Adrenal gland (tissue), 12 donors: ENCODE measurements around the gene FGF9. TPM values are rescaled to one million over a fixed set of nuclear protein-coding genes. Genes with fewer than 3 reads are reported as not detected.
A peak's percentile ranks its signal among the peaks of the same experiment; 100 is the strongest.

ENCODE experiments used
- DNase-seq, 7 donors: peaks; one replicate each; pipeline ENCODE4 v3.0.0-alpha.2; 2019 to 2020
- H3K27ac ChIP-seq, 5 donors: fragments of 200-600 bp; sonication (generic) in 4 of 5; 1 replicate in 3 of 5; 2 replicates in 2 of 5; pipeline versions ENCODE4 v1.5.1 to v1.8.0; 2016 to 2020; ENCODE audit warnings: mild to moderate bottlenecking in 1 of 5
- H3K27me3 ChIP-seq: fragments of 200-600 bp; 2 replicates; pipeline ENCODE4 v1.8.0; 2021
- H3K36me3 ChIP-seq, 2 donors: fragments of 200-600 bp; replicated peaks in 1 of 2; 1 replicate in 1 of 2; 2 replicates in 1 of 2; pipeline versions ENCODE4 v1.5.1 to v1.8.0; 2018 to 2022
- H3K4me1 ChIP-seq, 2 donors: fragments of 200-600 bp; replicated peaks in 1 of 2; 1 replicate in 1 of 2; 2 replicates in 1 of 2; pipeline versions ENCODE4 v1.5.1 to v1.8.0; 2018 to 2021
- H3K4me3 ChIP-seq, 4 donors: fragments of 200-600 bp; sonication (generic) in 3 of 4; one replicate each; pipeline ENCODE4 v1.5.1; 2016 to 2018
- H3K9me3 ChIP-seq, 3 donors: fragments of 200-600 bp; sonication (generic) in 1 of 3; replicated peaks in 1 of 3; 1 replicate in 2 of 3; 2 replicates in 1 of 3; pipeline versions ENCODE4 v1.5.1 to v1.8.0; 2016 to 2021
- CTCF ChIP-seq, 6 experiments: fragments of 450-650 bp in 4 of 6; fragments of 200-600 bp in 2 of 6; sonication (generic) in 1 of 6; IDR thresholded peaks; 1 replicate in 5 of 6; 2 replicates in 1 of 6; pipeline versions ENCODE4 v1.5.1 to v1.8.0; 2016 to 2021; ENCODE audit warnings: antibody characterized with exemption in 6 of 6, mild to moderate bottlenecking in 2 of 6, moderate library complexity in 1 of 6
- POLR2A ChIP-seq, 2 donors: fragments of 450-650 bp; IDR thresholded peaks; one replicate each; pipeline ENCODE4 v1.6.1; 2017; ENCODE audit warnings: antibody characterized with exemption in 2 of 2, mild to moderate bottlenecking in 2 of 2, moderate library complexity in 1 of 2
- WGBS, 4 donors: extraction: QIAGEN DNeasy Blood & Tissue Kit in 2 of 4; methylation state at CpG; one replicate each; pipeline versions ENCODE4 v1.1.5 to v1.1.7; 2013 to 2017; 5-methylcytosine and 5-hydroxymethylcytosine counted together
- intact Hi-C, 2 donors: fragments of 100-400 bp; cut with DNase I; formaldehyde crosslinking; loops; one replicate each; pipeline versions ENCODE4 v1.14.1 to v1.15.0; 2022 to 2023
- polyA plus RNA-seq, 3 donors: library from polyadenylated mRNA; stranded (reverse); fragments of 200-250 nt in 2 of 3; fragments of 350-450 nt in 1 of 3; fragmentation: Illumina TruSeq in 1 of 3; extraction: RNeasy Lipid Tissue Mini Kit (QIAGEN cat#74804) in 1 of 3; gene quantifications; one replicate each; pipeline ENCODE4 v1.2.3, GENCODE V29; 2013 to 2014
- total RNA-seq, 9 donors: library from RNA; depleted of rRNA in 4 of 9; stranded (reverse); fragments of >200 nt in 4 of 9; fragments of 120-200 nt in 1 of 9; fragmentation: NEBNext Ultra II Directional in 1 of 9; extraction: Animal tissue kit (Norgen Biotek cat#: 25700) in 1 of 9; gene quantifications; one replicate each; pipeline versions ENCODE4 v1.1.0 to v1.2.4, GENCODE V29; 2013 to 2023
- donor health status: healthy with polysubstance abuse.
- donor health status: Bipolar disorder and iron deficiency.
- donor health status: DM: yes; HTN: yes; CAD: no.
- donor health status: DM: no; HTN: no; CAD: no.
- donor health status: DM: no; HTN: no; CAD: no.
- donor health status: DM: yes; HTN: yes; CAD: no.

The FGF9 gene
- total and polyA plus RNA-seq, 12 donors: 1.4 to 20.3 (median 4.2) TPM

- H3K27ac ChIP-seq: peak overlapping the region in 4 of 5 donors; percentile 1 to 55 (median 30)
- H3K9me3 ChIP-seq: no peaks in the 10 kb centered on the region
- TF ChIP-seq CTCF (IDR thresholded peaks at IDR 0.05): no peak
- no peak for TF ChIP-seq POLR2A (IDR thresholded peaks at IDR 0.05)
- H3K4me3 ChIP-seq: peak overlapping the region in 1 of 4 donors; percentile 25
- no peaks in the 10 kb centered on the region for H3K27me3 ChIP-seq
- 14 to 20% (median 18%) methylated on average over 13 to 14 of the region's 14 CpGs for WGBS, 4 donors
- no peaks in the 10 kb centered on the region for H3K36me3 ChIP-seq
- intact Hi-C loops: no loop called here
- peaks cover 7 to 8% of the 10 kb centered on the region in 2 donors for H3K4me1 ChIP-seq
- DNase-seq: peak in 6 of 7 donors; percentile 22 to 57 (median 36)
These were observed 65.0 kb downstream of the FGF9 start for GRCh38 chr13:21735701-21736401.

- intact Hi-C loops: no loop called here
- peaks cover 7 to 8% of the 10 kb centered on the region in 2 donors for H3K4me1 ChIP-seq
These were observed 66.1 kb downstream of the FGF9 start for GRCh38 chr13:21736926-21737325.

GRCh38 chr13:21738630-21739029 is 67.8 kb downstream of the FGF9 start:
- 84 to 95% (median 88%) methylated on average over 5 of the region's 5 CpGs for WGBS, 4 donors
- TF ChIP-seq CTCF (IDR thresholded peaks at IDR 0.05) (no peak), POLR2A (IDR thresholded peaks at IDR 0.05) (no peak)
- no peaks in the 10 kb centered on the region for H3K36me3 ChIP-seq
- no peaks in the 10 kb centered on the region for H3K27me3 ChIP-seq
- peaks cover 7 to 8% of the 10 kb centered on the region in 2 donors for H3K4me1 ChIP-seq
- H3K4me3 ChIP-seq: no peak overlapping the region
- H3K27ac ChIP-seq: no peak overlapping the region
- intact Hi-C loops: no loop called here
- H3K9me3 ChIP-seq: no peaks in the 10 kb centered on the region
- DNase-seq: no peak

More at GRCh38 chr13:21736926-21737325, 66.1 kb downstream of the FGF9 start:
- no peak for DNase-seq
- TF ChIP-seq POLR2A (IDR thresholded peaks at IDR 0.05): no peak
- TF ChIP-seq CTCF (IDR thresholded peaks at IDR 0.05): no peak
- H3K27me3 ChIP-seq: no peaks in the 10 kb centered on the region
- H3K9me3 ChIP-seq: no peaks in the 10 kb centered on the region
- no peak overlapping the region for H3K27ac ChIP-seq
- H3K36me3 ChIP-seq: no peaks in the 10 kb centered on the region
- H3K4me3 ChIP-seq: no peak overlapping the region
- WGBS, 4 donors: 81 to 94% (median 90%) methylated on average over 5 of the region's 5 CpGs

GRCh38 chr13:21739771-21740170 is 68.9 kb downstream of the FGF9 start:
- Histone ChIP-seq H3K27ac (no peak overlapping the region), H3K4me3 (no peak overlapping the region), H3K36me3 (no peaks in the 10 kb centered on the region), H3K9me3 (no peaks in the 10 kb centered on the region), H3K4me1 (peaks cover 7 to 8% of the 10 kb centered on the region in 2 donors), H3K27me3 (no peaks in the 10 kb centered on the region)
- no peak for TF ChIP-seq CTCF (IDR thresholded peaks at IDR 0.05)
- TF ChIP-seq POLR2A (IDR thresholded peaks at IDR 0.05): no peak
- 28 to 42% (median 37%) methylated on average over 7 to 8 of the region's 8 CpGs for WGBS, 4 donors
- intact Hi-C loops: no loop called here
- peak; percentile 31 to 65 (median 50) for DNase-seq
